ENCODE results near the gene SLC5A6.

The SLC5A6 gene

GRCh38 chr2:27218614-27219013, 6.5 kb upstream of the SLC5A6 start:
- TF ChIP-seq, protein P1, sequence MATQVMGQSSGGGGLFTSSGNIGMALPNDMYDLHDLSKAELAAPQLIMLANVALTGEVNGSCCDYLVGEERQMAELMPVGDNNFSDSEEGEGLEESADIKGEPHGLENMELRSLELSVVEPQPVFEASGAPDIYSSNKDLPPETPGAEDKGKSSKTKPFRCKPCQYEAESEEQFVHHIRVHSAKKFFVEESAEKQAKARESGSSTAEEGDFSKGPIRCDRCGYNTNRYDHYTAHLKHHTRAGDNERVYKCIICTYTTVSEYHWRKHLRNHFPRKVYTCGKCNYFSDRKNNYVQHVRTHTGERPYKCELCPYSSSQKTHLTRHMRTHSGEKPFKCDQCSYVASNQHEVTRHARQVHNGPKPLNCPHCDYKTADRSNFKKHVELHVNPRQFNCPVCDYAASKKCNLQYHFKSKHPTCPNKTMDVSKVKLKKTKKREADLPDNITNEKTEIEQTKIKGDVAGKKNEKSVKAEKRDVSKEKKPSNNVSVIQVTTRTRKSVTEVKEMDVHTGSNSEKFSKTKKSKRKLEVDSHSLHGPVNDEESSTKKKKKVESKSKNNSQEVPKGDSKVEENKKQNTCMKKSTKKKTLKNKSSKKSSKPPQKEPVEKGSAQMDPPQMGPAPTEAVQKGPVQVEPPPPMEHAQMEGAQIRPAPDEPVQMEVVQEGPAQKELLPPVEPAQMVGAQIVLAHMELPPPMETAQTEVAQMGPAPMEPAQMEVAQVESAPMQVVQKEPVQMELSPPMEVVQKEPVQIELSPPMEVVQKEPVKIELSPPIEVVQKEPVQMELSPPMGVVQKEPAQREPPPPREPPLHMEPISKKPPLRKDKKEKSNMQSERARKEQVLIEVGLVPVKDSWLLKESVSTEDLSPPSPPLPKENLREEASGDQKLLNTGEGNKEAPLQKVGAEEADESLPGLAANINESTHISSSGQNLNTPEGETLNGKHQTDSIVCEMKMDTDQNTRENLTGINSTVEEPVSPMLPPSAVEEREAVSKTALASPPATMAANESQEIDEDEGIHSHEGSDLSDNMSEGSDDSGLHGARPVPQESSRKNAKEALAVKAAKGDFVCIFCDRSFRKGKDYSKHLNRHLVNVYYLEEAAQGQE (IDR thresholded peaks at IDR 0.05; ENCODE audit: insufficient read depth in 1 of 2, low read depth in 2 of 2, low read length in 2 of 2), result no peak
- TF ChIP-seq FOXP2 (optimal IDR thresholded peaks at IDR 0.05; ENCODE audit: borderline replicate concordance, extremely low read depth, extremely low read length, insufficient read depth) (no peak), SIN3A (IDR thresholded peaks at IDR 0.05; ENCODE audit: borderline replicate concordance, insufficient read depth, low read length) (no peak), TAF1 (IDR thresholded peaks at IDR 0.05; ENCODE audit: borderline replicate concordance, insufficient read depth, low read length) (no peak), POLR2AphosphoS5 (IDR thresholded peaks at IDR 0.05; ENCODE audit: low read depth, low read length) (no peak; the same call in 1 of the 2 replicates)

GRCh38 chr2:27217173-27218121, 5.4 kb upstream of the SLC5A6 start, which contains the start of gene CAD:
Gene CAD, plus strand, starts transcription at chr2:27217369. Its CDS starts 183 bp downstream, at chr2:27217552.
- TF ChIP-seq POLR2AphosphoS5 (IDR thresholded peaks at IDR 0.05; ENCODE audit: low read depth, low read length) (peak; percentile 86), FOXP2 (optimal IDR thresholded peaks at IDR 0.05; ENCODE audit: borderline replicate concordance, extremely low read depth, extremely low read length, insufficient read depth) (peak; percentile 83), SIN3A (IDR thresholded peaks at IDR 0.05; ENCODE audit: borderline replicate concordance, insufficient read depth, low read length) (peak; percentile 78; the same call in 1 of the 2 replicates), TAF1 (IDR thresholded peaks at IDR 0.05; ENCODE audit: borderline replicate concordance, insufficient read depth, low read length) (peak; percentile 71; the same call in 1 of the 2 replicates)
- TF ChIP-seq, protein P1 (IDR thresholded peaks at IDR 0.05; ENCODE audit: insufficient read depth in 1 of 2, low read depth in 2 of 2, low read length in 2 of 2), result peak in 1 of 2 experiments; percentile 22; a peak in 1 of 4 replicates

GRCh38 chr2:27216416-27217137, 4.5 kb upstream of the SLC5A6 start:
- TF ChIP-seq FOXP2 (optimal IDR thresholded peaks at IDR 0.05; ENCODE audit: borderline replicate concordance, extremely low read depth, extremely low read length, insufficient read depth) (no peak), TAF1 (IDR thresholded peaks at IDR 0.05; ENCODE audit: borderline replicate concordance, insufficient read depth, low read length) (no peak)
- TF ChIP-seq, protein P1 (IDR thresholded peaks at IDR 0.05; ENCODE audit: insufficient read depth in 1 of 2, low read depth in 2 of 2, low read length in 2 of 2), result no peak

- TF ChIP-seq SIN3A (IDR thresholded peaks at IDR 0.05; ENCODE audit: borderline replicate concordance, insufficient read depth, low read length), result no peak
- no peak for TF ChIP-seq FOXP2 (optimal IDR thresholded peaks at IDR 0.05; ENCODE audit: borderline replicate concordance, extremely low read depth, extremely low read length, insufficient read depth)
- TF ChIP-seq TAF1 (IDR thresholded peaks at IDR 0.05; ENCODE audit: borderline replicate concordance, insufficient read depth, low read length), result no peak
- TF ChIP-seq POLR2AphosphoS5 (IDR thresholded peaks at IDR 0.05; ENCODE audit: low read depth, low read length), result no peak
- TF ChIP-seq, protein P1 (IDR thresholded peaks at IDR 0.05; ENCODE audit: insufficient read depth in 1 of 2, low read depth in 2 of 2, low read length in 2 of 2), result no peak
Observed at GRCh38 chr2:27214941-27215340, 2.9 kb upstream of the SLC5A6 start.
